ENCODE data around the gene MTMR4. TPM values are rescaled to one million over a fixed set of nuclear protein-coding genes. Genes with fewer than 3 reads are reported as not detected.
A peak's percentile ranks its signal among the peaks of the same experiment; 100 is the strongest.

The MTMR4 gene
- polyA plus RNA-seq, 3 donors: 50.4 to 70.4 (median 59.6) TPM

DNA sequence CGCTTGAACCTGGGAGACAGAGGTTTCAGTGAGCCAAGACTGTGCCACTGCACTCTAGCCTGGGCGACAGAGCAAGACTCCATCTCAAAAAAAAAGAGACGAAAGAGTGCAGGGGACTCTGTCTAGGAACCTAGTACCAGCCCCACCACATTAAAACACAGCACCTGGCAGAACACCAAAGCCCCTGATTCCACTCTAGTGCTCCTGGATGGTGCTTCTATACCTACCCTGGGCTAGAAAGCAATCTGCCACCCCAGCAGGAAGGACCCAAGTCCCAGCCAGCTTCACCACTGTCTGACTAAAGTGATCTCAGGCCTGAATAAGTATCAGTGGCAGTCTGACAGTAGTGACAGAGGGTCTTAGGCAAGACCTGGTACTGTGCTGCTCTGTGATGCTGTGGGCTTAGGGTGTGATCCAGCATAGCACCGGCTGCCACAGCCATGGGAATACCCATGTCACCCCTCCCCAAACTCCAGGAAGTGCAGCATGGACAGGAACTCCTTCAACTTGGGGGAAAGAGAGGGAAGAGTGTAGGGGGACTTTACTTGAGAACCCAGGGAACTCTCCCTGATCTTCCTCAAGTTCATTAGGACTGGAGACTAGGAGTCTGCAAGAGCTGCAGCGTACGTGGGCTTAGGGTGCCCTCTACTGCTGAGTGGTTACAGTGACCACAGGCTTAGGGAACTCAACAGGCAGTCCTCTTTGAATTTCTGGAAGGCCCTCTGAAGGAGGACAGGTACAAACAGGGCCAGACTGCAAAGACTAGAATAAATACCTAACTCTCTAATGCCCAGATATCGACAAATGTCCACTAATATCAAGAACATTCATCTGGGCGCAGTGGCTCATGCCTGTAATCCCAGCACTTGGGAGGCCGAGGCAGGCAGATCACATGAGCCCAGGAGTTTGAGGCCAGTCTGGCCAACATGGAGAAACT, 67.1 kb downstream of the MTMR4 start:
- peak; percentile 17 to 55 (median 34) for DNase-seq (ENCODE audit: extremely low read depth in 1 of 11, low read depth in 9 of 11, low spot score in 4 of 11)

DNA sequence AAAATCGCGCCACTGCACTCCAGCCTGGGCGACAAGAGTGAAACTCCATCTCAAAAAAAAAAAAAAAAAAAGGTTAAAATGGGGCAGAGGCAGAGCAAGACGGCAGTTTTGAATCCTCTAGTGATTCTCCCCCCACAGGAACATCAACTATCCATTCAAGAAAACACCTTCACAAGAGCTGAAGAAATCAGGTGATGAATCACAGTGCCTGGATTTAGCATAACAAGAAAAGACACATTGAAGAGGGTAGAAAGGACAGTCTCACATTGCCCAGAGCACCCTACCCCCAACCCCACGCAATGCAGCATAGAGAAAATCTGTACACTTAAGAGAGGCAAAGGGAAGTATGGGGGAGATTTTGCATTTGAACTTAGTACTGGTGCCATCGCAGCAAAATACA, 68.4 kb downstream of the MTMR4 start:
- no peak for DNase-seq (ENCODE audit: extremely low read depth in 1 of 11, low read depth in 9 of 11, low spot score in 4 of 11)

Other genes with a start within 250 kb of the MTMR4 start
- 1 to 10 TPM; 3.2 to 7.0 (median 5.0) TPM for gene MPO, start 233.7 kb downstream of the MTMR4 start, polyA plus RNA-seq (ENCODE audit: insufficient read length in 3 of 3)
- 10 to 100 TPM; 46.5 to 78.4 (median 52.6) TPM for gene TSPOAP1, start 185.8 kb downstream of the MTMR4 start, polyA plus RNA-seq (ENCODE audit: insufficient read length in 3 of 3)
- 100 to 1,000 TPM; 120 to 143 (median 142) TPM for gene SUPT4H1, start 162.4 kb downstream of the MTMR4 start, polyA plus RNA-seq (ENCODE audit: insufficient read length in 3 of 3)
- gene RNF43, start 97.1 kb downstream of the MTMR4 start, polyA plus RNA-seq (ENCODE audit: insufficient read length in 3 of 3): 10 to 100 TPM in 2 of 3 donors, 1 to 10 TPM in 1; 8.9 to 16.0 (median 13.6) TPM
- under 1 TPM; 0.37 to 0.50 (median 0.41) TPM for gene HSF5, start 26.2 kb downstream of the MTMR4 start, polyA plus RNA-seq (ENCODE audit: insufficient read length in 3 of 3)
- gene TEX14, start 177.4 kb upstream of the MTMR4 start, polyA plus RNA-seq (ENCODE audit: insufficient read length in 3 of 3): under 1 TPM; 0.44 to 0.73 (median 0.70) TPM
- gene RAD51C, start 178.0 kb upstream of the MTMR4 start, polyA plus RNA-seq (ENCODE audit: insufficient read length in 3 of 3): 10 to 100 TPM; 40.2 to 50.0 (median 43.3) TPM
- 1 to 10 TPM; 3.3 to 4.3 (median 3.3) TPM for gene PPM1E, start 241.2 kb upstream of the MTMR4 start, polyA plus RNA-seq (ENCODE audit: insufficient read length in 3 of 3)